Measurements from ENCODE around the gene PSMC5.

The PSMC5 gene

DNA sequence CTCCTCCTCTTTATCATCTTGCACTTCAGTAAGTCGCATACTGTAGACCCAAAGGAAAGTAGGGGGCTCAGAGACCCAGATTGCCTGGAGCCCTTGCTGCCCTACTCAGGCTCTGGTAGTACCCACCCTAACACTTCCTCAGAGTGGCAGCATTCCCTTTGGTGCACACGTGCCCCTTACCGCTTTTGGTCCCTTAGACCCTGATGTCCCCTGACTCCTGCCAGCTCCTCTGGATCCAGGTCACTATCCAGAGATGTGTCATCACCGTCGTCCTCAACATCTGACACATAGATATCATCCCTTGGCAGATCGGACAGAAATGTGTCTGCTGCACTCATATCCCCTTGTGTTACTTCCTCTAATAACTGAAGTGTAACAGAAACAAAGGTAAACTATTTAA is 5.4 kb upstream of the PSMC5 start:
- DNase-seq: no peak

DNA sequence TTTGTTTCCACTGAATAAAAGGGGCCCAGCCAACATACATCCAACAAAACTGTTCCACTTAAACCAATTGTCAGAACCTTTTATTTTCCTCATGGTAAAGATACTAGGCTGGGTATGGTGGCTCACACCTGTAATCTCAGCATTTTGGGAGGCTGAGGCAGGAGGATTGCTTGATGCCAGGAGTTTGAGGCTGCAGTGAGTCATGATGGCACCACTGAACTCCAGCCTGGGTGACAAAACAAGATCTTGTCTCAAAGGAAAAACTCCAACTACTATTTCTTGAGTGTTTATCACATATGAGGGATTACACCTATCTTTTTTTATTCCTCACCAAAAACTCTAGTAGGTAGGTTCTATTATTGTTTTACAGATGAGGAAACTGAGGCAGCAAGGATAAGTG is 4.7 kb upstream of the PSMC5 start:
- no peak for DNase-seq

DNA sequence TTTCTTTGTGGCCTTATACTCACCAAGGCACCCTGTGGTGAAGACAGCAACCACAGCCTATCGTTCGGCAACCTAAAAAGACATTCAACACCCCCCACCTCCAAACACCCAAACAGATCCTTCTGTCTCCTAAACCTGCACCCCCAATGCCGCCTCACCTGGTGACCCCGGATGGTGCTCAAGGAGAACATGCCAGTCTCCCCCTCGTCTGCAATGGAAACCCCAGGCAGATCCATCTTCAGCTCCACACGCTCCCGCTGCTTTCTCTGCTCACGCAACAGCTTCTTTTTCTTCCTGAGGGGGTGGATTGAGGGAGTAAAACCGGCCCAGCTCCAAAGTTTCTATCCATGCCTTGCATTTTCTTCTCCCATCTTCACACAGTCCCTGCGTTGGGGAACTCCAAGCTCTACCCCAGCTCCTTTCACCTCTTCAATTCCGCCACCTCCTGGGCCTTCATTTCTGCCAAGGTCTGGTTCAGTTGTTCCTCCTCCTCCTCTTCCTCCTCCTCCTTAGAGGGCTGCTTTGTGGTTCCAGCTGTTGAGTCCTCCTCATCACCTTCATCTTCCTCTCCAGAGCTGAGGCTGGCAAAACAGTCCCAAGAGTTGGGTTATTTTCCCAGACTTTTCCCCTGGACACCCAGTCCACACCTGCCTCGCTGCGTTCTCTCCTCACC is 3.4 kb upstream of the PSMC5 start:
- DNase-seq: no peak

GRCh38 chr17:63824362-63824761 is 2.9 kb upstream of the PSMC5 start:
- no peak for DNase-seq

- DNase-seq: no peak
These were observed 696 bp upstream of the PSMC5 start for GRCh38 chr17:63826468-63827001.

- DNase-seq: no peak
These were observed 580 bp downstream of the PSMC5 start for GRCh38 chr17:63827801-63828221.

DNA sequence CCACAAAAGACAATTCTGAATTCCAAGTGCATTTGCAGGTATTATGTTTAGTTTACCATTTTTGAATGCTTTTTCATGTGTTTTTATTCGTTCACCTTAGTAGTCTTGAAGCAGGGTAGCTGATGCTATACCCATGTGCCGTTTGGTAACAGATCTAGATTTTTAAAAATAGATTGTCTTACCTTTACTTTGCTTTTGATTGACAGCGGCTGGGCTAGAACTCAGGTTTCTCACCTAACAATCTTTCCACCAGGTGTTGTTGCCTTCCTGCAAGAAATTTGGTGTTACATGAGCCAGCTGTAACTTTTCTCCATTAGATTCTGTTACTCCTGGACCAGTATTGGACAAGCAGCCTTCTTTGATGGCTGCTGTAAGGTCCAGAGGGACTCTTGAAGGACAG is 1.7 kb downstream of the PSMC5 start:
- DNase-seq: no peak

- DNase-seq: no peak
These were observed 3.0 kb downstream of the PSMC5 start for GRCh38 chr17:63830278-63830677.

- no peak for DNase-seq
These were observed 3.8 kb downstream of the PSMC5 start for GRCh38 chr17:63830904-63831491.

GRCh38 chr17:63831505-63831904 is 4.3 kb downstream of the PSMC5 start:
- DNase-seq: no peak

GRCh38 chr17:63832014-63832413 is 4.8 kb downstream of the PSMC5 start:
- no peak for DNase-seq

DNA sequence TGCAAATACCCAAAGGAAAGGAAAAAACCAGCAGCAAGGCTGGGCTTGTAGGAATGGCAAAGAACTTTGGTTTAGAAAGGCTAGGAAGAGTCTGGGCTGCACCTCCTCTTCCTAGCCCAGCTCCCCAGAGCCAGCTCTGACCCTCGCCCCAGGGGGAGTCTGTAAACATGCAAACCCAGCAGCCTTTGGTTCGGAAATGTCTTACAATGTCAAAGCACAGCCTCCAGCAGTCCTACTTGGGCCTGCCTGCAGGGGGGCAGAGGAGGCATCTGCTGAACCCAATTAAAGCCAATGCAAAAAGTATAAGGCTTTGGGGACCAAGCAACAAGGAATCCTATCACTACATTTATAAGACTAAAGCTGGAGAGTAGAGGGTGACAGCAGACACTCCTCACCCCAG is 5.2 kb downstream of the PSMC5 start:
- no peak for DNase-seq

DNA sequence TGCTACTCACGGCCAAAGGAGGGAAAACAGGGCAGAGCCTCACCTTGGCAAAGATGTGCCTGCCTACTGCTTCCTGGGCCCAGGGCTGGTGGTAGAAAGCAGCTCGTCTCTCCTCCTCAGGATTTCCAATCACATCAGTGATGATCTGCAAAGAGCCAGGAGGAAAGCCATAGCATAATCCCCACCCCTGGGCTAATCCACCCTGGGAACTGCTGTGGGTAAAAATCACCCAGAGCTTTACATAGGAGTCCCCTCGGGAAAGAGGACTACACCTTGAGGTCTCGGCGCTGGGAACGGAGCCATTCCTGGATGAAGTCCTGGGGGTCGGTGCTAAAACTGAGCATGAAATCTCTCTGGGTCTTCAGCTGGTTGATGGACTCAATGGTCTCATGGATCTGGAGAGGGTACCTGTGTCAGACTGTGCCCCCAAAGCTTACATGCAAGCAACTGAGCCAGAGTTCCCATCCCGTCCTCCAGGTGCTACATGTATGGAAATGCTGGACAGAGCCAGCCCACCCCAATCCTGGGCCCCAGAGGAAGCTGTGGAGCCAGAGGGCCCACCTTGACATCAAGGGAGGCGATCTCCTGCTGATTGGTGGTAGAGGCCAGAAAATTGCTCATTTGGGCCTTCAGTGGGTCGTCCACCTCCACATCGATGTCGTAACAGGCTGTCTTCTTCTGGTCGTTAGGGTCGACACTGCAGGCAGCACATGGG is 6.0 kb downstream of the PSMC5 start:
- DNase-seq: no peak

- DNase-seq: no peak
These were observed 6.6 kb downstream of the PSMC5 start for GRCh38 chr17:63833741-63834373.

DNA sequence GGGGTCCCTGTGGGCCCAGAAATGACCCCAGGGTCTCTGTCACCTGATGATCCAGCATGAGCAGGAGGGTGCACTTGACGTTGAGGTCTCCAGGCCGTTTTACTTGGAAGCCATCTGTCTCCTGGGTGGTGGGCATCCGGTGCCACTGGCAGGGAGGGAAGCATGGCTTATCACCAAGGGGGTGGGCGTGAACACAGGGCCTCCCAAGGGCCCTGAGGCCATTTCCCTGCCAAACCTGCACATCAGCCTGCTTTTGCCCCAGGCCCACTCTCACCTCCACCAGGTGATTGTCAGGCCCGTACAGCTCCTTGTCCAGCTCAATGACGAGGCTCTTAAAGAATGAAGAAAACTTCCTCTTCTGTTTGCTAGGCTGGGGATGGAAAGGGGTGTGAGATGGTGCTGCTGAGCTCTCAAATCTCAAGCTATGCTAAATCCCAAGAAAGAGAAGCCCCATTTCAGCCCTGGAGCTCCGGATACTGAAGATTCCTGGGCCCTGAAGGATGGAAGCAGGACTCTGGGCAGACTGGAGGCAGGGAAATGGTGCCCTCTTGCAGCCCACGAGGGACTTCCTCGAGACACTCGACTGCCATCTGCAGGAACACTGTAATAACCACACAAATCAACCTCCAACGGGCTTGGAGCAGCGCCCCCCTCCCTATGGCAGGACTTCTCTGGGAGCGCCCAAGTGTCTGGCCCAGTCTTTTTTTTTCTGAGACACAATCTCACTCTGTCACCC is 7.4 kb downstream of the PSMC5 start:
- DNase-seq: peak; percentile 58

GRCh38 chr17:63835167-63835720 is 8.0 kb downstream of the PSMC5 start:
- DNase-seq: no peak

DNA sequence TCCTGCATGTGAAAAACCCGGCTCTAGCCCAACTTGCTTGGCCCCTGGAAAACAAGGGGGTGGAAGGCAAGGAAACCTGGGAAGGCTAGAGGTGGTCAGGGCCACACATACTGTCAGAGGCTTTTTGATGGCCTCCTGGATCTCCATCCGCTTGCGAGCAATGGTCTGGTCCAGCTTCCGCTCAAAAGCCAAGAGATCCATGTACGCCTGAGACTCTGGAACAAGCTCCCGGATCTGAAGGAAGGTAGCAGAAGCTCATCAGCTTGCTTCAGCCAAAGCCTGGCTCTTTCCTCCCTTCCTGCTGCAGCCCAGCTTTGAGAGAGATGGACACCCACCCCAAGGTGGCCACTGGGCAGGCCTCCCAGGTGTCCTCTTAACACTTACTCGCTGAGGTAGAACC is 9.6 kb downstream of the PSMC5 start:
- no peak for DNase-seq

- DNase-seq: no peak
These were observed 10.2 kb downstream of the PSMC5 start for GRCh38 chr17:63837480-63837879.

GRCh38 chr17:63837962-63838600 is 10.8 kb downstream of the PSMC5 start:
- DNase-seq: no peak

GRCh38 chr17:63838631-63839171 is 11.5 kb downstream of the PSMC5 start:
- DNase-seq: no peak

DNA sequence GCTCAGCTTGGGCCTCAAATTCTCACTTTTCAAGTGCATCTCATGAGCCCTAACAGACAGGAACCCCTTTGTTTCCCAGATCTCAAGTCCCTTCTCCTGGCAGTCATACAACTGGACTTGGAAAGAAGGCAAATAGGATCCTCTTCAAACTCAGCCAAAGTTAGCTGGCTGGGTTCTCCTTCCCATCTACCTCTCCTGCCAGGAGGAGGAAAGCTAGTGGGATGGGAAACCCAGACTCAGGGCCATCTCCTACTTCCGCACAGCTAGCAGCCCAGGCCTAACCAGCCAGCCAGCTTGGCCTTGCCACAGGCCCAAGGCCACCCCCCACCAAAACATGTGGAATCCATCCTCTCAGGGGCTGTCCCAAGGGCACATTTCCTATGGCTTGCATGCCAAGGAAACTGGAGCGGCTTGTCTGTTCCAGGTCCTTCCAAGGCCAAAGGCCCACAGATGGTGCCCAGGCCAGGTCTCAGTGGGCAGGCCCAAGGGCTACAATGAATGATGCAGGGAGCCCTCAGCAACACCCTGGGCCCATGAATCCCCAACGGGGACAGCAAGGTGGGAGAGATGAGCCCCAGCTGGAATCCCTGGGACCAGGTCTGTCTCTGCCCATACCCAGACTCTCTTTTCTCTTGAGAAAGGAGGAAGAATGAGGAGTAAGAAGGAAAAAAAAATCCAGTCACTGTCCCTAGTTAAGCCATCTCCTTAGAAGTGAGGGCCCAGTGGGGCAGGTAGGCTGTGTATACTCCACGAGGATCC is 13.5 kb downstream of the PSMC5 start:
- no peak for DNase-seq
